GM18861 (cell line): ENCODE measurements around the gene EXD3.
"Not testable (repeated sequence)": the region's sequence is repeated elsewhere in the genome, so short reads cannot be mapped to it uniquely, and the experiment has no call there.

Experiments
- ATAC-seq: cut with Tn5 transposase; IDR thresholded peaks from one replicate; pipeline ENCODE4 v1.9.1; 2021; ENCODE audit not compliant: unreplicated experiment

Gene EXD3, protein sequence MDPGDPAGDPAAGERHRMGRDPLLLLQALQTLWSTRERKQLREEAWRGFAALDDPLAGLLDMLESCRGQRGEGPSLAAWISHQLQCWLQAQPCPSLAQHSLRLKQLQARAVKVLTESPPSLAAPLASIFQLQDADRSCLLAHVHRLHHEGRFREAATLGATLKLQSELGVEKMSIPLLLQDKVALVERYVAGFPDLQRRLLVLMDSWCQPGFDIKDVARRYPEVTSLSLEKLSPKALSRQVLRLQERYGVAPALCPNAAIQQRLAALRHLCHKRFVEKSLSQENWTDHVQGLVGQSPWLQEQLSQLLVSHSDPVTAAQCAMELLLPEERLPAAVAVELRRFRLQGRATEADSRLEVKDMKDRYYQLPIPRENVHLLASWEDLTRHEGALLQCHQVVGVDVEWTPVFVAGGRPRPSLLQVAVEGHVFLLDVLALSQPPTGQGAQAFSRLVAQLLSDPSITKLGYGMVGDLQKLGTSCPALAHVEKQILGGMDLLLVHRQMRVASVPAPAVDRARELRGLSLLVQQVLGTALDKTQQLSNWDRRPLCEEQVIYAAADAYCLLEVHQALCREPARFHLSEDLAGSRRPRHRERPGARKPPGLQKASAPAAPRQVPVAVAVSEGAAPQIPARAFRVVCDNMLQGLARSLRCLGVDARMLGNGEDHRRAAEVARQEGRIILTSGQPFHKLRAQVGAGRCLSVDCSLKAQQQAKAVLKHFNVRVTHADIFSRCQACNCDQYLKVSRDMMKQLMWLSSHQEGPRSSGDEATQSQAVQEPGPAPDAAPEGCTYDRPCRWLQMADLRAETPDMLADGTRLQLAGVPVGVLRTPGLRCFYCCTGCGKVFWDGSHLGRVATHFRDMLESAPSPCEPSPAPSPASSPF

DNA sequence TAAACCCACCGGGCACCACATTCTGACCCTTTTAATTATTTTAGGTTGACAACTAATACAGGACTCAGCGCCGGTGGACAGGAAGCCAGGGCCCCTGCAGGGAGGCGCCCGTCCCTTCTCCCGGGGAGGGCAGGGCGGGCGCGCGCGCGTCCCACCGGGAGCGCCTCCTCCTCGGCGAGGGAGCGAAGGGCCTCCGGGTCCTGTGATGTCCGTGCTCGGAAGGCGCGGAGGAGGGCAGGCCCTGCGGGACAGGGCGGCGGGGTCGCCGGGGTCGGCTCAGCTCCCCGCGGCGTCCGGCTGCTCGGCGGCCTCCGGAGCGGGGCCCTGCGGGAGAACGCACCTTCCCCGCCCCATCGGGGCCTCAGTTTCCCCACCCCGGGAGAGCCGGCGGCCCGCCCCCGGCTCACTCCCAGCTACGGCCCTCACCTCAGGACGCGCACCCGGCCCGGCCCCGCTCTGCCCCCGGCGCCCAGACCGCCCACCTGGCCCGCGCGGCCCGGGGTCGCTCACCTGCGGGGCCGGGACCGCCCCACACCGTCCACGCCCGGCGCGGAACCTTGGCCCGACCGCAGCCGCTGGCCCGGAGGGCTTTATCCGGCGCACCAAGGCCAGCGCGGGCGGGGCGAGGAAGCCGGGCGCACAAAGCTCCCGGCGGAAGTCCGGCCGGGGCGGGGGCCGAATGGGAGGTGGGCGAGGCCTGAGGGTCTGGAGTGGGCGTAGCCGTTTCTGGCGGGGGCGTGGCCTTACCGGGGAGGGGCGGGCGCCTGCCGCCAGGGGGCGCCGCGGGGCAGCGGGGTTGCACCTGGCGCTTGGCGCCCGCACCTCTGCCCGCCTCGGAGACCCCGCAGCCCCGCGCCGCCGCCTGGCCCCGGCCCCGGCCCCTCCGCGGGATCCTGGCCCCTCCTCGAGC, at the start of gene EXD3, which contains the start of gene NOXA1:
EXD3 (minus strand) TSS at position 559 of the 910 bp plus-strand sequence. CDS start 27,805 bp downstream, outside the sequence.
NOXA1 (plus strand) TSS at position 790 of the 910 bp plus-strand sequence. CDS start 137 bp downstream, outside the sequence.
- ATAC-seq: peak; percentile 73

DNA sequence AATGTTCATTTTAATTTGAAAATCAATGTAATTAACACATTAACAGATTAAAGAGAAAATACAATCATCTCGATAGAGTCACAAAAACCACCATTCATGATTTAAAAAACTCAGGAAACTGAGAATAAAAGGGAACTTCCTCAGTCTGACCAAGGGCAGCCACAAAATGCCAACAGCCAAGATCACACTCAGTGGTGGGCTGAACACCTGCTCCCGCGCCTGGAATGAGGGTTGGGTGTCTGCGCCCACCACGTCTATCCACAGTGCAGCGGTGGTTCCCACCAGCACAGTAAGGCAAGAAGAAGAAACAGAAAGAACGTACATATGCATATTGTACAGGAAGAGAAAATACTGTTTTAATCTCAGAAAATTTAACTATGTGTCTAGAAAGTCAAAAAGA, 47.8 kb upstream of the EXD3 start:
- ATAC-seq: no peak

DNA sequence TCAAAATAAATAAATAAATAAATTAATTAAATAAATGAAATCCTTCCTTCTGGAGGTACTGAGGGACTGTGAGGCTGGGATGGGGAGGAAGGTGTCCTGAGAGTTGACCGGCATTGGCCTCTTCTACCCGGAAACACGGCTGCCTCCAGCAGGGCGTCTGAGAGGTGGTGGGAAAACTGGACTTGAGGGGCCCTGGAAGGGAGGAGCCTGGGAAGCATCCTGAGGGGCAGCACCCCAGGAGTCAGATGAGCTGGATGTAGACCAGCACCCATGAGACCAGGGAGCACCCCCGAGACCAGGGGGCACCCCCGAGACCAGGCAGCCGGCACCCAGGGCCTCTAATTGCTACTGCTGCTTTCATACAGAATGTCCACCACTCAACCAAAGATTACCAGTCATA, 44.9 kb upstream of the EXD3 start:
- no peak for ATAC-seq

DNA sequence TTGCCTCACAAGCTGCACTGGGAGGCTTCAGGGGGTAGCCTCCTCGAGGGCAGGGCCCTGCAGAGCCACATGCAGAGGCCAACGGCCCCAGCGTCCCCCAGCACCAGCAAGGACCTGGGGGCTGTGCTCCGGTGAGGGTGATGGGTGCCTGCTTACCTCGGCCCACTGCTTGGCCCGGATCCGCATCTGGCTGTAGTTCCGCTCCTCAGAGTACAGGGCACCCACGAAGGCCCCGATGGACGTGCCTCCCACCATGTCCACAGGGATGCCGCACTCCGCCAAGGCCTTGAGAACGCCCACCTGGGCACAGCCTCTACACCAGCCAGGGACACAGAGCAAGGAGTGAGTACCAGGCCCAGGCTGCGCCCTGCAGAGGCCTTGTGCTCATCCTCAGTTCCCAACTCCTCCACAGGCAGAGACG, 44.2 kb upstream of the EXD3 start:
- no peak for ATAC-seq

DNA sequence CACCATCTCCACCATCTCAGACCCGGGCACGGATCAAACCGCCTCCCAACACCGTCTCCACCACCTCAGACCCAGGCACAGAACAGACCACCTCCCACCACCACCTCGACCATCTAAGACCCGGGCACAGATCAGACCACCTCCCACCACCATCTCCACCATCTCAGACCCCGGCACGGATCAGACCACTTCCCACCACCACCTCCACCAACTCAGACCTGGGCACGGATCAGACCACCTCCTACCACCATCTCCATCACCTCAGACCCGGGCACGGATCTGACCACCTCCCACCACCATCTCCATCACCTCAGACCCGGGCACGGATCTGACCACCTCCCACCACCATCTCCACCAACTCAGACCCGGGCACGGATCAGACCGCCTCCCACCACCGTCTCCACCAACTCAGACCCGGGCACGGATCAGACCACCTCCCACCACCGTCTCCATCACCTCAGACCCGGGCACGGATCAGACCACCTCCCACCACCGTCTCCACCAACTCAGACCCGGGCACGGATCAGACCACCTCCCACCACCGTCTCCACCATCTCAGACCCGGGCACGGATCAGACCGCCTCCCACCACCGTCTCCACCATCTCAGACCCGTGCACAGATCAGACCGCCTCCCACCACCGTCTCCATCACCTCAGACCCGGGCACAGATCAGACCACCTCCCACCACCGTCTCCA, 43.6 kb upstream of the EXD3 start:
- not testable (repeated sequence) for ATAC-seq

DNA sequence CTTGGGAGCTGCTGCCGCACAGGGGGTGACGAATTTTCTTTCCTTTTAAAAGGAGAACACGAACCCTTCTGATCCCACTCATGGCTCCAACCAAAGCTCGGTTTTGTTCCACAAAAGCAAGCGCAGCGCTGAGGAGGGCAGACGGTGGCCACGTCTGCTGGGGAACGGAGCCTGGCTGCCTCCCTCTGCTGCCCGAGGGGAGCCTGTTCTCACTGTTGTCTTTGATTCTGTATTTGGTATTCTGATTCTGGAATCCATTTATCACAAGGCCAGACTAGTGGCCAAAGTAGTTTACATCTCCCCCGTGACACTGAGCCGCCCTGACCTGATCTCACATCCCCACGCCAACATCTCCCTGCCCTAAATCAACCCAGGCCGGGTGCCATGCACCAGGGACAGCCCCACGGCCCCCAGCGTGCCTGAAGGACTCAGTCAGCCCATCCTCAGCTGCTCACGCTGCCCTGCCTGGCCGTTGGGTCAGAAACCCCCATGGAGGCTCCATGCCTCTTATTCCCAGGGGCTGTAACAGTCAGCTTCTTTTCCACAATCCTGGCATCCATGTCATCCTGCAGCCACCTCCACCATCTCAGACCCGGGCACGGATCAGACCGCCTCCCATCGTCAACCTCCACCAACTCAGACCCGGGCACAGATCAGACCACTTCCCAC, 42.9 kb upstream of the EXD3 start:
- ATAC-seq: no peak

DNA sequence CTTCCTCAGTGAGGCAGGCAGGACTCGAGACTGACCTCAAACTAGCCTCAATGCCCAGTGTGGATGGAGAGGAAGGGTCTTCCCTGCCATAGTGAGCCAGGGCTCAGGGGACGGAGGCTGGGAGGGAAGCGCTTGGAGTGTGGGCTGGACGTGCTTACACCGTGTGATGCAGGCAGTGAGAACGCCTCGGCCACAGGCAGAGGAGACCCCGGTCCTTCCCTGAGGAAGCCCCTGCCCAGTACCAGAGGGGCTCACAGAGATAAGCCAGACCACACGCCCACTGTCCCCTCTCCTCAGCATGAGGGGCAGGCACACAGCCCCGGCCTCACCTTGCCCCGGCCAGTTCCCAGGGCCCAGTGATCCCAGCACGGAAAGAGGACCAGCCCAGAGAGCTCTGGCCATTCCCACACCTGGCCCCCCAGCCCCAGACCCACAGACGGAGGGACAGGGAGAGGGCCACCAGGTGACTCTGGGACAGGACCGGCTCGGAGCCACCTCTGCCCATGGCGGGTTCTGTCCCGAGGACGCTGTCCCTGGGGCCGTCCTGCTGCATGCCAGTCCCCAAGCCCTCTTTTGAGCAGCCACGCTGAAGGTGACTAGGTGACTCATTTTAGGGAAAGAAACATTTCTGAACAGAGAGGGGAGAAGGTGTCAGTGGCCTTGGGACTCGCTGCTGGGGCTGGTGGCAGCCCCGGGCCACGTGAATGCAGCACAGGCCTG, 42.2 kb upstream of the EXD3 start:
- ATAC-seq: no peak

DNA sequence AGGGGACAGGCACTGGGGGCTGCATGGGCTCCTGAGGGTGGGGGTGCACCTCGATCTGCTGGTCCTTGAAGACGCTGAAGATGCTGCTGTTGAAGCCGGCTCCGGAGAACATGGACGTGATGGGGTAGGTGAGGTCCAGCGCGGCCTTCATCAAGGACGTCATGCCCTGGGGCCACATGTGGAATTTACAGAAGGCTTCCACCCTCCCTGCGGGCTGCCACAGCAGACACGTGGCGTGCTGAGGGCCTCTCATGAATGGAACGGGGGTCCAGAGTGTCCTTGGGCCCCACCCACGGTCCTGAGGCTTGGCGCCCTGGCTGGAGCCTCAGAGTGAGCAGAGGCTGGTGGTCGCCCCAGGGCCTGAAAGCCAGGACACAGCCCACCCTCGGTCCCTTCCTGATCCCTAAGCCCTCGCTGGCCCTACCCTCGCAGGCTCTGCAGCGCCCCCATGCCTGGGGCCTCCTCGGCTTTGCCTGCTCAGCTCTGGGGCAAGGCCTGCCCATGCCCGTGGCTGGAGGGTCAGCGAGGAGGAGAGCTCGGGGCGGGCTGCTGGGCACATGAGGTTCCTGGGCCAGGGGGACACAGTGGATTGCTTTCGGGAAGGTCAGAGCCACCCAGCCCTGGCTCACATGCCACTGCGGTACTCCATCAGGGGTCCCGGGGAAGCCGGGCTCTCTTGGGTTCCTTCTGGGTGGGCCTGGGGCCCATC, 41.5 kb upstream of the EXD3 start:
- ATAC-seq: no peak

DNA sequence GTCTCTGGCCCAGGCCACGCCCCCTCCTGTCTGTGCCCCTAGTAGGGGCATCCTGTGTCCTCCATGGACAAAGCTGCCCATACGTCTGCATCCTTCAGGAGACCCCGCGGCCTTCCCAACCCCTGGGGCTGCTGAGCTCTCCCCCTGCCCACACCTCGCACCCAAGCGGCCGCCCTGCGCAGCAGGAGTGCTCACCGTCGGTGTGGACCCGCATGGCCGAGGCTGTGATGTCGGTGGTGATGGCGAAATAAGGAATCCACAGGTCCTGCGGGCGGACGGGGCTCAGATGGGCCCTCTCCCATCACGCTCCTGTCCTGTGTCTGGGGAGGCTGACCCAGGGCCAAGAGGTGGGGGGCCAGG, 40.9 kb upstream of the EXD3 start:
- no peak for ATAC-seq

DNA sequence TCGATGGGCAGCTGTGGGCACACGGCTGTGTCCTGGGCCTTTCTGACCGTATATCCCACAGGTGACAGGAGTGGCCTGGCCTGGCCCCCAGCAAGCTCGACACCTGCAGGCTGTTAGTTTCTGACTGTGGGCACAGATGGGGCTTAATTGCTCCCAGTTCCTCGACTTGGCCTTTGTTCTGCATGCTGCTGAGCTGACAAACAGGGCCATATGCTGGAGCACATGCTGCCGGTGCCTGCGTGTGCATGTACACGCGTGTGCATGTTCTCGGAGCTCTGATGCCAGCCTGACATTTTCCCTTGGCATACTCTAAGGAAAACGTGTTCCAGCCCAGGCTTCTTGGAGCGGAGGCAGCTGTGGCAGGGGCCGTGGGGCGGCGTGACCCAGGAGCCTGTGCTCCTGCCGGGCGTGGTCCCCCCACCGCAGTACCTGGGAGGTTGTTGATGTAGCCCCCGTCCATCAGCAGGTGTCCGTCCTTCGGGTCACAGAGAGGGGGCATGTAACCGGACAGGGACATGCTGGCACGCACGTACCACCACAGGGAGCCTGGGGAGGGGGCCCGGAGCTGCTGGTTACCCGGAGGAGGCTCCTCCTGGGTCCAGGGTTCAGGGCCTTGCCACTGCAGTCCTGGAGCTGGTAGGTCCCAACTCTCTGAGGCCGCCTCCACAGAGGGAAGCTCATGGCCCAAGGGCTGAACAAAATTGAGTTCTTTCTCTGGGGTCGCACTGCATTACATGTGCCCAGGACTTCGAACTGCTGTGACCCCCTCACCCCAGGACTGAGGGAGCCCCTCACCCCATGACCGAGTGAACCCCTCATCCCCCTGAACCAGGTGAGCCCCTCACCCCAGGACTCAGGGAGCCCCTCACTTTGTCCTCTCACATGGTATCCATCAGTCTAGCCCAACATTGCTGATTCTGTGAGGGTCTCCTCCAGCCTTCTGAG, 40.3 kb upstream of the EXD3 start:
- no peak for ATAC-seq

DNA sequence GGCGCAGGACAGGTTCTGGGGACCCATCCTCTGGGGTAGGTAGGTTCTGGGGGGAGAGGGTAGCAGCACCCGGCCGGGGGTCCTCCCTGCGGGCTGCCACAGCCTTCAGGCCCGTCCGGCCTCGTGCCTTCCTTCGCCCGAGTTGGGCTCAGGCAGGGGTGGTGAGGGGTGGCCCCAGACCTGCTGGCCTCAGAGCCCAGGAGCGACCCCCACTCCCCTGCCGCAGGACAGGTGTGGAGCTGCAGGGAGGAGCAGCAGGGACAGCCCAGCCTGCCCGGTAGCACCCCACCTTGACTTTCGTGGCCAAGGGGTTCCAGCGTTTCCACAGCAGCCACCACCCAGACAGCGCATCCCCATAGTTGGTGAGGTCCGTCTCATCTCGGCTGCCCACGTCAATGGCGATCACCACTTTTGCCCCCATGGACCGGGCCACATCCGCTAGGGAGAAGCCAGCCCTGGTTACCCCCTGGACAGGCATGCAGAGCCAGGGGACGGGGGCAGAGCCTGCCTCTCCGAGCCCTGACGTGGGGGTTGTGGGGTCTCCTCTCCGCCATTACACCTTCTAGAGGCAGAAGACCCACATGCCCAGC, 39.5 kb upstream of the EXD3 start:
- ATAC-seq: no peak

DNA sequence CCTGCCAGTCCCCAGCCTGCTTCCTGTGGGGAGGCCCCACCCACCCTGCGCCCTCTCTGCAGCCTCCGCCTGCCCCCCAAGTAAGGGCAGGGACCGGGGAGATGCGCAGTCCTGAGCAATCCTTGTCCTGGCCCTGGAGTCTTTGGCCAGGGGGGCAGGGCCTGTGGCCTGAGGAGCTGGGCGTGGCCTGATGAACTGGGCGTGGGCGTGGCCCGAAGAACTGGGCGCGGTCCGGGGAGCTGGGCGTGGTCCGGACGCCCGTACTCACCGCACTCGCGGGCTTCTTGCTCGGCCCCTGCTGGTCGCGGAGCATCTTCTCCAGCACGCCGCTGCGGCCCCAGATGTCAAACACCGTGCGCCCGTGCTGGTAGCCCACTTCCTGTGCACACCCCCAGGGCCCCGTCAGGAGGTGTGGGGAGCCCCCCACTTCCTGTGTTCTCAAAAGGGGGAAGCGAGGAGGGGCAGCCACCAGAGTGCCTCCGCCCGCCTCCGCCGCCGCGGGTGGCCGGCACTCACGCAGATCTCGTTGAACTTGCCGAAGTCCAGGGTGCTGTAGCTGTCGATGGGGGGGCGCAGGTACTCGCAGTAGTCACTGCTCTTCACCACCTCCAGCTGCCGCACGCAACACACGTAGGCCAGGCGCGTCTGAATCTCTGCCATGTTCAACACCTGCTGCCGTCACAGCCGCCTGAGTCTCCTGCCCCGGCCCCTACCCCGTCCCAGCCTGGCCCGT, 38.9 kb upstream of the EXD3 start:
- peak; percentile 46 for ATAC-seq

DNA sequence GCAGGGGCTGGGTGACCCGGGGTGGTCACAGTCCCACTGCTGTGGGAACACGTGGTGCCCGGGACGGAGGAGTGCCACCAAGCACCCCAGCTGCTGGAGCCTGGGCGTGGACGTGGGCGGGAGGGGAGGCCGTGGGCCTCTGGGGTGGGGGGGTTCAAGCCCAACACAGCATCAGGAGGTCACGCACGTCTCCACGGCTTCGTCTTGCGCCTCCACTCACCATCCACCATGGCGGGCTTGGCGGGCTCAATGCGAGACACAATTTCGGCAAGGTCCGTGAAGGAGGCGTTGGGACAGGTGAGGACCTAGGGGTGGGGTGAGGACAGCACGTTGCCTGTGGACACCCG, 38.3 kb upstream of the EXD3 start:
- no peak for ATAC-seq

DNA sequence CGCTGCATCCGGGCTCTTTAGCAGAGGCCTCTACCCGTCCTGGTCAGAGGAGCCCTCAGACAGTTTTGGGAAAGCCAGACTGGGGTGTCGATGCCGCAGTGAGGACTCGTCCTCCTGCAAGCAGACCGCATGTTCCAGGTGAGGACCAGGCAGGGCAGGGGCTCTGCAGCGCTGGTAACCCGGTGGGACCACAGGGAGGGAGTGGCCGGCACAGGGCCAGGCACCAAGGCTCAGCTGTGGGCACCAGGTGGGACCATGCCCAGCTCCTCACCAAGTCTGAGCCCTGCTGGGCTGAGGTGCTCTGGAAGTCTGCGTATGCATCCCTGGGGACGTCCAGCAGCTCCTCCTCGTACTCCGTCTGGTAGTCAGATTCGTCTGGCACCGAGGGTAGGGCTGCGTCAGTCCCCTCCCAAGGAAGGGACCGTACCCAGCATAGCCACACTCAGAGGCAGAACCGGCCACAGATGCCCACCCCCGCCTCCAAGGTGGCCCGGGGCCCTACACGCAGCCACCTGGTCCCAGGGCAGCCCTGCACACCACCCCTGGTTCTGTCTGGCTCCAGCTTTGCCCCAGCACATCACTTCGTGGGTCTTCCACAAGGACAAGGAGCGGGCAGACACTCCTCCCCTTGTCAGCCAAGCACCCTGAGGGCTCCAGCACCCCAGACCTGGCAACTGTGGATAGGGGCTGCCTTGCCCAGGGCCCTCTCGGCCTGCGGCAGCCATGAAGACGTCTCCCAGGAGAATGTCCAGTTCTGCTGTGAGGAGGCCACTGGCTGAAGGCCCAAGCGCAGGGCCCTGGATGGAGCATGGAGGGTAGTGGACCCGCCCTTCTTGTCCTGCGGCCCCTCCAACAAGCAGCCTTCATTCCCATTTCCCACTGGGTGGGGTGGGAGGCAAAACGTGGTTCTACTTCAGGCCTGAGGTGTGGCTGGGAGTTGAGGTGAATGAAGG, 37.7 kb upstream of the EXD3 start:
- ATAC-seq: no peak

DNA sequence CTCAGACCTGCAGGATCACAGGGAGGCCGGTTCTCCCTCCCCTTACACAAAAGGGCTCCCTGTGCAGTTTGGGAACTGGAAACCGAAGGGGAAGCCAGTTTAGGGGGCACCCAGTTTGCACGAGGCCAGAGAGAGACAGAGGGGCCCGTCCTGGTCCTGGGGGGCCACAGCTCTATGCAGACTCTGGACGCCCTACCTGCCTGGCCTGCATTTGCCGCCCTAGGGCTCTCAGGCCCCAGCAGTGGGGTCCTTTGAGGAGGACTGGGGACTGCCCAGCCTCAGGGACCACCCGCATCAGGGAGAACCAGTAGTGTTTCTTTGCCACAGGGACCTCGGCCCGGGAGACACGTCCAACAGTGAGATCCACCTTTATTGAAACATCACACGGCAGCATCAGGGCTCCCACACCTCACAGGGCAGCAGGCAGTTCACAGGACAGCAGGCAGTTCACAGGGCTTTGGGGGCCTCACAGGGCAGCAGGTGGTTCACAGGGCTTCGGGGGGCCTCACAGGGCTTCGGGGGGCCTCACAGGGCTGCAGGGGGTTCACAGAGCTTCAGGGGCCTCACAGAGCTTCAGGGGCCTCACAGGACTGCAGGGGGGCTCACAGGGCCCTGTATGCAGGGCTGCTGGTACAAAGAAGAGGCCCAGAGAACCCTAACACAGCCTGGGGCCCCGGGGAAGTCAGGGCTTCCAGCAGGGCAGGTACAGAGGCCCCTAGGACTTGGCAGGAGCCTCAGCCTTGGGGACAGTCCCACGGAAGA, 36.8 kb upstream of the EXD3 start:
- no peak for ATAC-seq
